Cardiac fibroblast (primary cell): Measurements from ENCODE around the gene BRSK1.

Experiments
- DNase-seq, 2 donors: peaks; one replicate each; pipeline versions ENCODE4 v3.0.0 to v3.0.0-alpha.2; 2010; ENCODE audit warnings: low read depth in 2 of 2
- H3K4me3 ChIP-seq, 2 donors: replicated peaks in 1 of 2; 1 replicate in 1 of 2; 2 replicates in 1 of 2; pipeline ENCODE4 v1.5.1; 2011; ENCODE audit warnings: low read depth in 2 of 2, low read length in 2 of 2, mild to moderate bottlenecking in 2 of 2, moderate library complexity in 1 of 2
- TF ChIP-seq, protein P1 (sequence below): IDR thresholded peaks from one replicate; pipeline ENCODE4 v1.5.1; 2011; ENCODE audit warnings: low read depth, mild to moderate bottlenecking, low read length, inconsistent platforms

The BRSK1 gene

DNA sequence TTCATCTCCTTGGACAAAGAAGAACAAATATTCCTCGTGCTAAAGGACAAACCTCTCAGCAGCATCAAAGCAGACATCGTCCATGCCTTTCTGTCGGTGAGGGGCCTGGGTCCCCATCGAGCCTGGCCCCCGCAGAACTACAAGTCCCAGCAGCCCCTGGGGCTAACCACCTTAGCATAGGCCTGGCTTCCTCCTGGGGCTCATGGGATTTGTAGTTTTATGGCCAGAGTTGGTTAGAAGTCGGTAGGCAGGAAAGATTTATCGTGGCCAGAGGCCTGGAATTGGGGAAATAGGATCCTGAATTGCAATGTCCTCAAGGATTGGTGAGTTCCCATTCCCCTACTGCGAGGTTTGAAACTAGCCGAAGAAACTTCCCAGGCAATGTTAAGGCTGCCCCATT is 21.7 kb downstream of the BRSK1 start:
- DNase-seq, result peak; percentile 27 to 41
- TF ChIP-seq, protein P1, sequence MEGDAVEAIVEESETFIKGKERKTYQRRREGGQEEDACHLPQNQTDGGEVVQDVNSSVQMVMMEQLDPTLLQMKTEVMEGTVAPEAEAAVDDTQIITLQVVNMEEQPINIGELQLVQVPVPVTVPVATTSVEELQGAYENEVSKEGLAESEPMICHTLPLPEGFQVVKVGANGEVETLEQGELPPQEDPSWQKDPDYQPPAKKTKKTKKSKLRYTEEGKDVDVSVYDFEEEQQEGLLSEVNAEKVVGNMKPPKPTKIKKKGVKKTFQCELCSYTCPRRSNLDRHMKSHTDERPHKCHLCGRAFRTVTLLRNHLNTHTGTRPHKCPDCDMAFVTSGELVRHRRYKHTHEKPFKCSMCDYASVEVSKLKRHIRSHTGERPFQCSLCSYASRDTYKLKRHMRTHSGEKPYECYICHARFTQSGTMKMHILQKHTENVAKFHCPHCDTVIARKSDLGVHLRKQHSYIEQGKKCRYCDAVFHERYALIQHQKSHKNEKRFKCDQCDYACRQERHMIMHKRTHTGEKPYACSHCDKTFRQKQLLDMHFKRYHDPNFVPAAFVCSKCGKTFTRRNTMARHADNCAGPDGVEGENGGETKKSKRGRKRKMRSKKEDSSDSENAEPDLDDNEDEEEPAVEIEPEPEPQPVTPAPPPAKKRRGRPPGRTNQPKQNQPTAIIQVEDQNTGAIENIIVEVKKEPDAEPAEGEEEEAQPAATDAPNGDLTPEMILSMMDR, result no peak
- no peak overlapping the region for H3K4me3 ChIP-seq

DNA sequence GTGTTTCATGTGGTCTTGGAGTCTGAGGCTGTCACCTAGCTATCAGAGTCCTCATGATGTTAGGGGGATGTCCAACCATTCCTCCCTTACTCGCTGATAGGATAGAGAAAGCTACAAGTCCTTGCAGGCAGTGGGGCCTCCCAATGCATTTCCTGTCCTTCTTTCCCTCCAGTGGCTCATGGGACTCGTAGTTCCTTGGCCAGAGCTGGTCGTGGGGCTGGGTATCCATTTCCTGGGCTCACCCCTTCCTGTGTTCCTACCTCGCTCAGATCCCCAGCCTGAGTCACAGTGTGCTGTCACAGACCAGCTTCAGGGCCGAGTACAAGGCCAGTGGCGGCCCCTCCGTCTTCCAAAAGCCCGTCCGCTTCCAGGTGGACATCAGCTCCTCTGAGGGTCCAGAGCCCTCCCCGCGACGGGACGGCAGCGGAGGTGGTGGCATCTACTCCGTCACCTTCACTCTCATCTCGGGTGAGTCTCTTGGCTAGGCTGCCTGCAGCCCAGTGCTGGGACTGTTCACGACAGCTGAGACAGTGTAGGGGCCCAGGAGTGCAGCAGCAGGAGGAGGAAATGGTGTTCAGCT is 22.3 kb downstream of the BRSK1 start:
- H3K4me3 ChIP-seq, result no peak overlapping the region
- no peak for DNase-seq
- TF ChIP-seq, protein P1, result no peak

DNA sequence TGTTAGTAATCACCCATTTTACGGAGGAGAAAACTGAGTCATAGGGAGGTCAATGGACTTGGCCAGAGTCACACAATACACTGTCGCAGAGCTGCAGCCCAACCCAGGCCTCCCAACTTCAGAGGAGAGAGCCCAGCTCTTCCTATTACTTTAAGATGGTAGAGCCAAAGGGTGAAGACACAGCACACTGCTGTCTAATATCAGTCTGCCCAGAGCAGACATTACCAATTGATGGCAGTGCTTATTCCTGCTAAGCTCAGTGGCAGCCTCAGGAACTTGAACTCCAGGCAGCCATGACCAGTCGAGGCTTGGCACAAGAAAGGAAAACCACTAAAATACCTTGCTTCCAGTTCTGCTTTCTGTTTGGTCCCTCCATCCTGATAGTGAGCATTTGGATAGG is 22.9 kb downstream of the BRSK1 start:
- TF ChIP-seq, protein P1, result no peak
- DNase-seq, result no peak
- H3K4me3 ChIP-seq, result no peak overlapping the region

DNA sequence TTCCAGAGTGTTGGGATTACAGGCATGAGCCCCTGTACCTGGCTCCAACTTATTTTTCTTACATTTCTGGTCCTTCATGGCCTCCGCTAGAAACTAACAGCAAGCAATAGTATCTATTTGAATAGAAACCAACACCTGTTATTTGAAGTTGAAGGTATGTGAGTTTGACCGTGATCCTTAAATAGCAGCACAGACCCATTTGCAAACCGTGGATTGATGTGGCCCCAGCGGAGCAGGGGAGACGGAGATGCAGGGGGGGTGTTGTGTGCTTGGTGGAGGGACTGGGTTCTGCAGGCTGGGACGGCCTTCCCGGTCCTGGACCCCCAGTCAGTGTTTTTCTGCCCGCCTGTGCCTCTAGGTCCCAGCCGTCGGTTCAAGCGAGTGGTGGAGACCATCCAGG is 24.5 kb downstream of the BRSK1 start:
- no peak for DNase-seq
- TF ChIP-seq, protein P1, result no peak
- H3K4me3 ChIP-seq, result no peak overlapping the region

DNA sequence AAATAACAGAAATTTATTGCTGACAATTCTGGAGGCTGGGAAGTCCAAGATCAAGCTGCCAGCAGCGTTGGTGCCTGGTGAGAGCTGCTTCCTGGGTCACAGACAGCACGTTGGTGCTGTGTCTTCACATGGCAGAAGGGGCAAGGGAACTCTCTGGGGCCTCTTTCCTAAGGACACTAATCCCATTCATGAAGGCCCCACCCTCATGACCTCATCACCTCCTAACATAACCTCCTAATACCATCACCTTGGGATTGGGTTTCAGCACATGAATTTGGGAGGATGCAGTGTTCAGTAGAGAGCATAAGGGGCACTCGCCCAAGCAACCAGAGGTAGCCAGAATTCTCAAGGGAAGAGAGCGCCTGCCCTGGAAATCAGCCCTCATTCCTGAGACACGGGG is 25.7 kb downstream of the BRSK1 start:
- TF ChIP-seq, protein P1, result no peak
- H3K4me3 ChIP-seq, result no peak overlapping the region
- DNase-seq, result no peak

DNA sequence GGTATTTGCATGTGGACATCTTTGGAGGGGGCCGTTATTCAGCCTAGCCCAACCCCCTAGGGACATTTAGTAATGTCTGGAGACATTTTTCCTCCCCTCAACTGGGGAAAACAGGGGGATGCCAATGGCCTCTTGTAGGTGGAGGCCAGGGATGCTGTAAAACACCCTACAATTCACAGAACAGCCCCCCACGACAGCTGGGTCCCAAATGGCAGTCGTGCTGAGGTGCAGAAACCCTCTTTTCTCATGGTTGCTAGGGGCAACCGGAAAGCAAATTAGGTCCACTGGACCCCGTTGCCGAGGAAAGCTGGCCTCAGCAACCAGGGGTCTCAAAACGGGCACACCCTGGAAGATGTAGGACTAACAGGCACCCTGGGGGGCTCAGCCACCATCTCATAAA is 26.7 kb downstream of the BRSK1 start:
- no peak overlapping the region for H3K4me3 ChIP-seq
- TF ChIP-seq, protein P1, result no peak
- no peak for DNase-seq

DNA sequence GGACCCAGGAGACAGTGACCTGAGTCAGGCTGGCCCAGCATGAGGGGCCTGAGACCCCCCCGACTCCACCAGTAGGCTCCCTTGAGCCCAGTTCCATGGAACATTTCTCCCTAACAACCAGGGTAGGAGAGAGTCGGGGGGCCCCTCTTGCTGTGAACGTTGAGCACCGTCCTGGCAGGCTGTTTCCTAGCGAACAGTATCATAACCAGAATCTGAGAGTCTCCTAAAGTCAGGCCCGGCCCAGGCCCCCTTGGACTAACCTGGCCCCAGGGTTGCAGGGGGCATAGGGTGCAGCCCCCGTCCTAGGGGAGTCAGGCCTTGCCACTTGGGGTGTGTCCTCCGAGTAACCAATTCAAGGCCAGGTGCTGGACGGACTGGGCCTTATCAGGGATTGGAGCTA is 27.6 kb downstream of the BRSK1 start:
- DNase-seq, result no peak
- no peak overlapping the region for H3K4me3 ChIP-seq
- TF ChIP-seq, protein P1, result no peak
